GM23248 (cell line): ENCODE measurements around the gene ADIPOR2. TPM values are rescaled to one million over a fixed set of nuclear protein-coding genes. Genes with fewer than 3 reads are reported as not detected.

Experiments used
- DNase-seq: peaks from one replicate; pipeline ENCODE4 v3.0.0-alpha.2; 2015
- H2AFZ ChIP-seq: fragments of 200-600 bp; sonication (generic); 2 replicates; pipeline ENCODE4 v1.6.1; 2016; ENCODE audit warnings: antibody characterized with exemption
- H3F3A ChIP-seq: fragments of 200-600 bp; sonication (generic); 2 replicates; pipeline ENCODE4 v1.6.1; 2016; ENCODE audit warnings: mild to moderate bottlenecking, antibody characterized with exemption, mixed run types; ENCODE audit not compliant: insufficient read depth
- H3K27ac ChIP-seq: fragments of 200-600 bp; sonication (generic); 2 replicates; pipeline ENCODE4 v1.5.1; 2016; ENCODE audit warnings: mild to moderate bottlenecking
- H3K27me3 ChIP-seq: fragments of 200-600 bp; sonication (generic); replicated peaks from 2 replicates; pipeline ENCODE4 v1.6.1; 2016; ENCODE audit warnings: mild to moderate bottlenecking; ENCODE audit not compliant: insufficient read depth
- H3K36me3 ChIP-seq: fragments of 200-600 bp; sonication (generic); 2 replicates; pipeline ENCODE4 v1.6.1; 2016; ENCODE audit warnings: low read depth, mild to moderate bottlenecking
- H3K4me1 ChIP-seq: fragments of 200-600 bp; sonication (generic); 2 replicates; pipeline ENCODE4 v1.6.1; 2016; ENCODE audit warnings: mild to moderate bottlenecking; ENCODE audit not compliant: insufficient read depth
- H3K4me2 ChIP-seq: fragments of 200-600 bp; sonication (generic); one replicate; pipeline ENCODE4 v1.6.1; 2016; ENCODE audit warnings: mild to moderate bottlenecking; ENCODE audit not compliant: unreplicated experiment
- H3K4me3 ChIP-seq: fragments of 200-600 bp; sonication (generic); 2 replicates; pipeline ENCODE4 v1.5.1; 2016; ENCODE audit warnings: mild to moderate bottlenecking
- H3K79me2 ChIP-seq: fragments of 200-600 bp; sonication (generic); 2 replicates; pipeline ENCODE4 v1.6.1; 2016; ENCODE audit warnings: mild to moderate bottlenecking; ENCODE audit not compliant: insufficient read depth
- H3K9ac ChIP-seq: fragments of 200-600 bp; sonication (generic); 2 replicates; pipeline ENCODE4 v1.6.1; 2016; ENCODE audit warnings: mild to moderate bottlenecking
- H3K9me2 ChIP-seq: fragments of 200-600 bp; sonication (generic); 2 replicates; pipeline ENCODE4 v1.6.1; 2016; ENCODE audit warnings: mixed run types, mild to moderate bottlenecking, moderate library complexity; ENCODE audit not compliant: insufficient read depth
- H3K9me3 ChIP-seq: fragments of 200-600 bp; sonication (generic); one replicate; pipeline ENCODE4 v1.6.1; 2017; ENCODE audit warnings: low read depth
- H4K20me1 ChIP-seq: fragments of 200-600 bp; sonication (generic); 2 replicates; pipeline ENCODE4 v1.6.0; 2016; ENCODE audit not compliant: insufficient read depth
- EZH2 ChIP-seq: fragments of 200-600 bp; sonication (generic); IDR thresholded peaks from 2 replicates; pipeline ENCODE4 v1.6.1; 2018; ENCODE audit warnings: antibody characterized with exemption, mild to moderate bottlenecking; ENCODE audit not compliant: insufficient read depth, poor library complexity, severe bottlenecking
- EZH2phosphoT487 ChIP-seq: fragments of 200-600 bp; sonication (generic); IDR thresholded peaks from 2 replicates; pipeline ENCODE4 v1.6.1; 2018; ENCODE audit warnings: antibody characterized with exemption, moderate library complexity, mild to moderate bottlenecking, low read depth; ENCODE audit not compliant: insufficient read depth
- WGBS, 2 experiments: methylation state at CpG; one replicate each; pipeline ENCODE4 v1.1.6; 2015 to 2017; ENCODE audit warnings: low lambda C conversion rate in 2 of 2, low coverage in 1 of 2; ENCODE audit errors: missing lambda C conversion rate in 2 of 2; 5-methylcytosine and 5-hydroxymethylcytosine counted together
- in situ Hi-C: fragments of 300-500 bp; cut with MboI; formaldehyde crosslinking; loops from 2 replicates; pipeline ENCODE4 v1.15.0; 2020
- polyA plus RNA-seq: library from polyadenylated mRNA; unstranded; fragments of >200 nt; fragmentation: Nextera tagmentation; extraction: Ambion mirVana; gene quantifications from 2 replicates; pipeline ENCODE4 v1.2.1, GENCODE V29; 2016
- total RNA-seq: library from RNA; depleted of rRNA; stranded (reverse); fragments of >200 nt; shearing (Covaris generic); gene quantifications from 2 replicates; pipeline ENCODE4 v1.2.3, GENCODE V29; 2014

The ADIPOR2 gene
- total and polyA plus RNA-seq, 2 experiments from 2014 or later, result 4.2 to 18.8 TPM

- no peak overlapping the region for H3K4me2 ChIP-seq
- in situ Hi-C loops, result no loop called here
- peaks cover 14% of the 10 kb centered on the region; the same call in 1 of the 2 replicates for H4K20me1 ChIP-seq
- no peaks in the 10 kb centered on the region for H3K9me2 ChIP-seq
- no peaks in the 10 kb centered on the region for H3K27me3 ChIP-seq
- H3K9ac ChIP-seq, result no peak overlapping the region
- no peak for DNase-seq
- H3K9me3 ChIP-seq, result no peaks in the 10 kb centered on the region
- no peaks in the 10 kb centered on the region for H3K36me3 ChIP-seq
- peaks cover 16% of the 10 kb centered on the region for H3K4me1 ChIP-seq
- no peaks in the 10 kb centered on the region for H3F3A ChIP-seq
- TF ChIP-seq EZH2 (no peak), EZH2phosphoT487 (no peak)
- no peak overlapping the region for H3K27ac ChIP-seq
- no peak overlapping the region for H2AFZ ChIP-seq
- H3K4me3 ChIP-seq, result no peak overlapping the region
- H3K79me2 ChIP-seq, result peaks cover 100% of the 10 kb centered on the region
Observed at GRCh38 chr12:1696800-1697199, 5.9 kb downstream of the ADIPOR2 start.

GRCh38 chr12:1697271-1697670 is 6.4 kb downstream of the ADIPOR2 start:
- no peak overlapping the region for H3K9ac ChIP-seq
- no peaks in the 10 kb centered on the region for H3K36me3 ChIP-seq
- H2AFZ ChIP-seq, result no peak overlapping the region
- TF ChIP-seq EZH2phosphoT487 (no peak), EZH2 (no peak)
- H4K20me1 ChIP-seq, result peaks cover 18% of the 10 kb centered on the region; the same call in 1 of the 2 replicates
- DNase-seq, result peak; percentile 10
- no peaks in the 10 kb centered on the region for H3K9me3 ChIP-seq
- H3K4me3 ChIP-seq, result no peak overlapping the region
- H3K79me2 ChIP-seq, result peaks cover 100% of the 10 kb centered on the region
- H3K4me2 ChIP-seq, result no peak overlapping the region
- H3K4me1 ChIP-seq, result peaks cover 11% of the 10 kb centered on the region
- in situ Hi-C loops, result no loop called here
- H3K27ac ChIP-seq, result no peak overlapping the region
- H3F3A ChIP-seq, result no peaks in the 10 kb centered on the region
- 29 to 34% methylated on average over 2 of the region's 2 CpGs for WGBS, 2 experiments
- no peaks in the 10 kb centered on the region for H3K27me3 ChIP-seq
- no peaks in the 10 kb centered on the region for H3K9me2 ChIP-seq

- H4K20me1 ChIP-seq, result peaks cover 18% of the 10 kb centered on the region; the same call in 1 of the 2 replicates
- 98 to 100% methylated on average over 2 of the region's 2 CpGs for WGBS, 2 experiments
- no peaks in the 10 kb centered on the region for H3K36me3 ChIP-seq
- H3K27ac ChIP-seq, result no peak overlapping the region
- H3K4me3 ChIP-seq, result no peak overlapping the region
- no peak for DNase-seq
- H2AFZ ChIP-seq, result no peak overlapping the region
- in situ Hi-C loops, result no loop called here
- no peaks in the 10 kb centered on the region for H3K9me2 ChIP-seq
- H3K4me2 ChIP-seq, result no peak overlapping the region
- 0 out of 2 replicates have a peak, but pooled peaks cover 13% of the 10 kb centered on the region for H3K4me1 ChIP-seq
- TF ChIP-seq EZH2 (no peak), EZH2phosphoT487 (no peak)
- H3K27me3 ChIP-seq, result no peaks in the 10 kb centered on the region
- no peaks in the 10 kb centered on the region for H3F3A ChIP-seq
- H3K9me3 ChIP-seq, result no peaks in the 10 kb centered on the region
- peaks cover 100% of the 10 kb centered on the region for H3K79me2 ChIP-seq
- H3K9ac ChIP-seq, result no peak overlapping the region
Observed at GRCh38 chr12:1698720-1699119, 7.8 kb downstream of the ADIPOR2 start.

- Histone ChIP-seq H3K9me3 (no peaks in the 10 kb centered on the region), H3K9ac (no peak overlapping the region), H3K4me3 (no peak overlapping the region), H3K9me2 (no peaks in the 10 kb centered on the region), H3K27ac (no peak overlapping the region), H4K20me1 (peaks cover 20% of the 10 kb centered on the region), H2AFZ (no peak overlapping the region), H3K27me3 (no peaks in the 10 kb centered on the region), H3K36me3 (no peaks in the 10 kb centered on the region), H3K4me2 (no peak overlapping the region), H3F3A (peaks cover 8% of the 10 kb centered on the region; the same call in 1 of the 2 replicates), H3K4me1 (0 out of 2 replicates have a peak, but pooled peaks cover 7% of the 10 kb centered on the region), H3K79me2 (peaks cover 99% of the 10 kb centered on the region)
- WGBS, 2 experiments, result 50 to 57% methylated on average over 2 of the region's 2 CpGs
- in situ Hi-C loops, result no loop called here
- no peak for TF ChIP-seq EZH2phosphoT487
- TF ChIP-seq EZH2, result no peak
- peak; percentile 23 for DNase-seq
Observed at GRCh38 chr12:1702713-1703112, 11.8 kb downstream of the ADIPOR2 start.
